ENCODE data around the gene CLCN3. TPM values are rescaled to one million over a fixed set of nuclear protein-coding genes. Genes with fewer than 3 reads are reported as not detected.

CLCN3 gene
- total RNA-seq, 2 experiments from 2014 or later, result 17.8 to 42.0 TPM

DNA sequence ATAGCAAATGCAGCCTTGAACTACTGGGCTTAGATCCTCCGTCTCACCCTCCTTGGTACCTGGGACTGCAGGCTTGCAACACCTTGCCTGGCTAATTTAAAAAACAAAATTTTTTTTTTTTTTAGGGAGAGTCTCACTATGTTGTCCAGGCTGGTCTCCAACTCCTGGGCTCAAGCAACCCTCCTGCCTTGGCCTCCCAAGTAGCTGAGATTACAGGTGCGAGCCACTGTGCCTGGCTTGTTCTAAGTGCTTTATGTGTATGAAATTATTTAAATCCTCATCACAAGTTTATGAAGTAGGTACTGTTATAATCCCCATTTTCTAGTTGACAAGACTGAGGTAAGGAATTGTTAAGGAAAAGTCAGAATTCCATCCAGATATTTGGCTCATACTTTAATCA, 43.0 kb downstream of the CLCN3 start:
- Histone ChIP-seq H3K9me3 (ENCODE audit: low read length) (peaks cover 12% of the 10 kb centered on the region; the same call in 1 of the 2 replicates), H3K36me3 (ENCODE audit: insufficient read depth, low read length) (peaks cover 21% of the 10 kb centered on the region), H3K4me3 (ENCODE audit: low read depth, low read length, poor library complexity, severe bottlenecking) (no peak overlapping the region), H3K4me1 (ENCODE audit: insufficient read depth, low read length, poor library complexity, severe bottlenecking) (peaks cover 24% of the 10 kb centered on the region), H3K4me2 (ENCODE audit: low read length) (no peak overlapping the region), H3K27ac (ENCODE audit: low read depth, low read length, poor library complexity, severe bottlenecking) (no peak overlapping the region), H4K20me1 (ENCODE audit: insufficient read depth, low read length) (no peaks in the 10 kb centered on the region), H2AFZ (ENCODE audit: low read length) (no peak overlapping the region), H3K79me2 (ENCODE audit: insufficient read depth, low read depth, low read length) (peaks cover 92% of the 10 kb centered on the region), H3K9me2 (ENCODE audit: insufficient read depth, low read length) (no peaks in the 10 kb centered on the region)
- POLR2A ChIA-PET, result no interaction called here
- CTCF ChIA-PET (ENCODE audit: unreplicated experiment), result no interaction called here
- no peak for DNase-seq (ENCODE audit: low spot score)
- intact Hi-C loops (cut with micrococcal nuclease; ENCODE audit: unreplicated experiment), result no loop called here
- no TSS peak for BruUV-seq (replicated peaks)
- no peak for TF ChIP-seq EZH2phosphoT487 (IDR thresholded peaks at IDR 0.05; ENCODE audit: borderline replicate concordance, low read depth, low read length)
- TF ChIP-seq, protein P1, sequence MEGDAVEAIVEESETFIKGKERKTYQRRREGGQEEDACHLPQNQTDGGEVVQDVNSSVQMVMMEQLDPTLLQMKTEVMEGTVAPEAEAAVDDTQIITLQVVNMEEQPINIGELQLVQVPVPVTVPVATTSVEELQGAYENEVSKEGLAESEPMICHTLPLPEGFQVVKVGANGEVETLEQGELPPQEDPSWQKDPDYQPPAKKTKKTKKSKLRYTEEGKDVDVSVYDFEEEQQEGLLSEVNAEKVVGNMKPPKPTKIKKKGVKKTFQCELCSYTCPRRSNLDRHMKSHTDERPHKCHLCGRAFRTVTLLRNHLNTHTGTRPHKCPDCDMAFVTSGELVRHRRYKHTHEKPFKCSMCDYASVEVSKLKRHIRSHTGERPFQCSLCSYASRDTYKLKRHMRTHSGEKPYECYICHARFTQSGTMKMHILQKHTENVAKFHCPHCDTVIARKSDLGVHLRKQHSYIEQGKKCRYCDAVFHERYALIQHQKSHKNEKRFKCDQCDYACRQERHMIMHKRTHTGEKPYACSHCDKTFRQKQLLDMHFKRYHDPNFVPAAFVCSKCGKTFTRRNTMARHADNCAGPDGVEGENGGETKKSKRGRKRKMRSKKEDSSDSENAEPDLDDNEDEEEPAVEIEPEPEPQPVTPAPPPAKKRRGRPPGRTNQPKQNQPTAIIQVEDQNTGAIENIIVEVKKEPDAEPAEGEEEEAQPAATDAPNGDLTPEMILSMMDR (conservative IDR thresholded peaks at IDR 0.05; ENCODE audit: low read length), result no peak

DNA sequence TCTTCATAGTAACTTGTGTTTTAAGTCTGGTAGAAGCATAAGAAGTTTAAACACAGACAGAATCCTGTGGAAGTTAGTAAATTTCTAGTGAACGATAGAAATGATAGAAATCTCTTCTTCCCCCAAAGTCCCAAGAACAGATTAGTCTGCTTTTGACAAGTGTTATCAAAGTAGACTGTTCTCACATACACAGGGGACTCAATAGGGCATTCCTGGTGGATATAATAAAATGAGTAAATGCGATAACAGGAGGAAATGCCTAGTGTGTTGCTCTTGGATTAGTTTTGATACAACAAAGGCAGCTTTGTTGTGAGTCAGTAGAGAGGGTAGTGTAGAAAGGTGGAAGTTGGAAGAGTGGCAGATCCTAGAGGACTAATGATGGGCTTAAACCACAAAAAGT, 43.5 kb downstream of the CLCN3 start:
- H3K79me2 ChIP-seq (ENCODE audit: insufficient read depth, low read depth, low read length), result peaks cover 92% of the 10 kb centered on the region
- peaks cover 12% of the 10 kb centered on the region; the same call in 1 of the 2 replicates for H3K9me3 ChIP-seq (ENCODE audit: low read length)
- CTCF ChIA-PET (ENCODE audit: unreplicated experiment), result no interaction called here
- no TSS peak for BruUV-seq (replicated peaks)
- no peak overlapping the region for H3K4me2 ChIP-seq (ENCODE audit: low read length)
- no peak overlapping the region for H3K4me3 ChIP-seq (ENCODE audit: low read depth, low read length, poor library complexity, severe bottlenecking)
- TF ChIP-seq, protein P1 (conservative IDR thresholded peaks at IDR 0.05; ENCODE audit: low read length), result no peak
- no peak for TF ChIP-seq EZH2phosphoT487 (IDR thresholded peaks at IDR 0.05; ENCODE audit: borderline replicate concordance, low read depth, low read length)
- peaks cover 20% of the 10 kb centered on the region for H3K4me1 ChIP-seq (ENCODE audit: insufficient read depth, low read length, poor library complexity, severe bottlenecking)
- no peaks in the 10 kb centered on the region for H4K20me1 ChIP-seq (ENCODE audit: insufficient read depth, low read length)
- peaks cover 25% of the 10 kb centered on the region for H3K36me3 ChIP-seq (ENCODE audit: insufficient read depth, low read length)
- DNase-seq (ENCODE audit: low spot score), result no peak
- intact Hi-C loops (cut with micrococcal nuclease; ENCODE audit: unreplicated experiment), result no loop called here
- no peak overlapping the region for H3K27ac ChIP-seq (ENCODE audit: low read depth, low read length, poor library complexity, severe bottlenecking)
- POLR2A ChIA-PET, result interaction anchor here (1.6 kb wide), 1 partner anchor 10 kb away, joined by 9 read pairs; no protein-coding TSS in a partner anchor
- no peak overlapping the region for H2AFZ ChIP-seq (ENCODE audit: low read length)
- no peaks in the 10 kb centered on the region for H3K9me2 ChIP-seq (ENCODE audit: insufficient read depth, low read length)

DNA sequence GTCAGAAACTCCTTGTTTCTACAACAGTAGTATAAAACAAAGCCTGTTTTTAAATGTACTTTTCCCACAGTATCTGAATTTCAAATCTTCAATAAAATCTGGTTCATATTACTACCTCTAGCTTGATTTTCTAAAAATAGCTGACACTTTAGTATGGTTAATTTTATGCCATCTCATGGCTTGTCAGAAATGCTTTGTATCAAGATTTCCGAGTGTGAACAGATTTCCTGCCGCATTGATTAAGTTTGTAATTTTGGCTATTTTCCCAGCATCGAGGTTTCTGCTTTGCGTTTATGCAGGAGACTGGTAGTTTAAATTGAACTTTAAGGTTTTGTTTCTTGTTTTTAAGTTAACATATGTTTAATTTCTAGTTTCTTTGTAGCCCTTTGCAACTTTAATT, 44.2 kb downstream of the CLCN3 start:
- Histone ChIP-seq H4K20me1 (ENCODE audit: insufficient read depth, low read length) (no peaks in the 10 kb centered on the region), H3K36me3 (ENCODE audit: insufficient read depth, low read length) (peaks cover 26% of the 10 kb centered on the region), H3K9me3 (ENCODE audit: low read length) (peaks cover 12% of the 10 kb centered on the region; the same call in 1 of the 2 replicates), H2AFZ (ENCODE audit: low read length) (no peak overlapping the region), H3K4me2 (ENCODE audit: low read length) (no peak overlapping the region), H3K4me1 (ENCODE audit: insufficient read depth, low read length, poor library complexity, severe bottlenecking) (peaks cover 12% of the 10 kb centered on the region), H3K27ac (ENCODE audit: low read depth, low read length, poor library complexity, severe bottlenecking) (no peak overlapping the region), H3K4me3 (ENCODE audit: low read depth, low read length, poor library complexity, severe bottlenecking) (no peak overlapping the region), H3K79me2 (ENCODE audit: insufficient read depth, low read depth, low read length) (peaks cover 92% of the 10 kb centered on the region), H3K9me2 (ENCODE audit: insufficient read depth, low read length) (no peaks in the 10 kb centered on the region)
- TF ChIP-seq, protein P1 (conservative IDR thresholded peaks at IDR 0.05; ENCODE audit: low read length), result no peak
- TF ChIP-seq EZH2phosphoT487 (IDR thresholded peaks at IDR 0.05; ENCODE audit: borderline replicate concordance, low read depth, low read length), result no peak
- ChIA-PET CTCF (ENCODE audit: unreplicated experiment) (no interaction called here), POLR2A (interaction anchor here (0.8 to 1.6 kb wide), 3 partner anchors 9 to 49 kb away, joined by 3 to 9 read pairs (median 4); no protein-coding TSS in a partner anchor)
- BruUV-seq (replicated peaks), result no TSS peak
- intact Hi-C loops (cut with micrococcal nuclease; ENCODE audit: unreplicated experiment), result no loop called here
- DNase-seq (ENCODE audit: low spot score), result no peak

Measured in OCI-LY7 (cell line).